PFSK-1 (cell line): ENCODE measurements around the gene PRSS27.

Experiments
- FOXP2 ChIP-seq: optimal IDR thresholded peaks from 2 replicates; pipeline ENCODE3; 2011; ENCODE audit warnings: borderline replicate concordance, control low read depth, inconsistent platforms; ENCODE audit not compliant: insufficient read depth; ENCODE audit errors: extremely low read length, extremely low read depth
- POLR2AphosphoS5 ChIP-seq: IDR thresholded peaks from 2 replicates; pipeline ENCODE4 v1.6.1; 2012; ENCODE audit warnings: low read depth, mild to moderate bottlenecking, control low read depth, low read length, moderate library complexity
- REST ChIP-seq, 2 experiments: IDR thresholded peaks; 2 replicates each; pipeline versions ENCODE4 v1.6.1 to v1.8.0; 2011 to 2012; ENCODE audit warnings: low read depth in 2 of 2, low read length in 2 of 2, control low read depth in 1 of 2, inconsistent platforms in 1 of 2, mild to moderate bottlenecking in 1 of 2, moderate library complexity in 1 of 2; ENCODE audit not compliant: insufficient read depth in 1 of 2
- SIN3A ChIP-seq: IDR thresholded peaks from 2 replicates; pipeline ENCODE4 v1.6.1; 2012; ENCODE audit warnings: mild to moderate bottlenecking, low read length, moderate library complexity, borderline replicate concordance; ENCODE audit not compliant: insufficient read depth
- TAF1 ChIP-seq: IDR thresholded peaks from 2 replicates; pipeline ENCODE4 v1.6.1; 2012; ENCODE audit warnings: low read length, control low read depth, borderline replicate concordance; ENCODE audit not compliant: insufficient read depth

The PRSS27 gene

GRCh38 chr16:2687531-2688308, 32.3 kb downstream of the PRSS27 start:
- no peak for TF ChIP-seq REST (IDR thresholded peaks at IDR 0.05; ENCODE audit: insufficient read depth in 1 of 2, low read depth in 2 of 2, low read length in 2 of 2)

GRCh38 chr16:2686912-2687507, 33.0 kb downstream of the PRSS27 start:
- TF ChIP-seq REST (IDR thresholded peaks at IDR 0.05; ENCODE audit: insufficient read depth in 1 of 2, low read depth in 2 of 2, low read length in 2 of 2) (no peak), TAF1 (no peak), FOXP2 (no peak)

- TF ChIP-seq FOXP2 (peak; percentile 83), REST (IDR thresholded peaks at IDR 0.05; ENCODE audit: insufficient read depth in 1 of 2, low read depth in 2 of 2, low read length in 2 of 2) (peak in 1 of 2 experiments; percentile 58; a peak in 1 of 4 replicates), SIN3A (no peak), TAF1 (peak; percentile 99), POLR2AphosphoS5 (peak; percentile 96)
Measured at GRCh38 chr16:2682209-2683021, 37.6 kb downstream of the PRSS27 start, which contains the start of gene KCTD5. TSS of gene KCTD5 (plus strand) at chr16:2682523. CDS start at chr16:2682549, 26 bp downstream.

- TF ChIP-seq SIN3A (no peak), REST (IDR thresholded peaks at IDR 0.05; ENCODE audit: insufficient read depth in 1 of 2, low read depth in 2 of 2, low read length in 2 of 2) (no peak), FOXP2 (no peak), POLR2AphosphoS5 (no peak), TAF1 (no peak)
Measured at GRCh38 chr16:2675714-2676113, 44.3 kb downstream of the PRSS27 start.
